Tibial artery (tissue), 4 donors: ENCODE data around the gene HSF2BP.

Experiments
- DNase-seq, 2 donors: peaks; one replicate each; pipeline ENCODE4 v3.0.0-alpha.2; 2019
- H3K27ac ChIP-seq, 2 donors: fragments of 200-600 bp; sonication (generic) in 1 of 2; 1 replicate in 1 of 2; 2 replicates in 1 of 2; pipeline ENCODE4 v1.5.1; 2018 to 2019; ENCODE audit warnings: mild to moderate bottlenecking in 1 of 2
- H3K27me3 ChIP-seq, 2 donors: fragments of 200-600 bp; sonication (generic) in 1 of 2; one replicate each; pipeline versions ENCODE4 v1.5.1 to v1.6.0; 2016 to 2019
- H3K36me3 ChIP-seq, 3 donors: fragments of 200-600 bp; sonication (generic) in 2 of 3; one replicate each; pipeline ENCODE4 v1.5.1; 2016 to 2019; ENCODE audit warnings: mild to moderate bottlenecking in 2 of 3
- H3K4me1 ChIP-seq, 4 donors: fragments of 200-600 bp; sonication (generic) in 2 of 4; 1 replicate in 3 of 4; 2 replicates in 1 of 4; pipeline ENCODE4 v1.5.1; 2016 to 2019
- H3K4me3 ChIP-seq, 2 donors: fragments of 200-600 bp; sonication (generic) in 1 of 2; 1 replicate in 1 of 2; 2 replicates in 1 of 2; pipeline ENCODE4 v1.5.1; 2018 to 2019; ENCODE audit warnings: mild to moderate bottlenecking in 2 of 2
- H3K9me3 ChIP-seq, 3 donors: fragments of 200-600 bp; sonication (generic) in 1 of 3; one replicate each; pipeline ENCODE4 v1.5.1; 2016 to 2019
- CTCF ChIP-seq, 2 experiments: fragments of 200-600 bp in 1 of 2; fragments of 450-650 bp in 1 of 2; IDR thresholded peaks; one replicate each; pipeline ENCODE4 v1.5.1; 2017 to 2019; ENCODE audit warnings: antibody characterized with exemption in 2 of 2, mild to moderate bottlenecking in 1 of 2, moderate library complexity in 1 of 2
- intact Hi-C: fragments of 100-400 bp; cut with DNase I; formaldehyde crosslinking; loops from one replicate; pipeline ENCODE4 v1.15.0; 2023; ENCODE audit warnings: low total_unique reads

HSF2BP gene

GRCh38 chr21:43588957-43589356 is 70.3 kb downstream of the HSF2BP start:
- Histone ChIP-seq H3K36me3 (no peaks in the 10 kb centered on the region), H3K27me3 (no peaks in the 10 kb centered on the region), H3K4me1 (peaks cover 0 to 27% (median 20%) of the 10 kb centered on the region in 4 donors), H3K9me3 (no peaks in the 10 kb centered on the region), H3K4me3 (no peak overlapping the region), H3K27ac (no peak overlapping the region)
- DNase-seq, result no peak
- intact Hi-C loops, result no loop called here
- no peak for TF ChIP-seq CTCF (IDR thresholded peaks at IDR 0.05)

GRCh38 chr21:43585924-43586413 is 73.3 kb downstream of the HSF2BP start:
- H3K4me3 ChIP-seq, result no peak overlapping the region
- DNase-seq, result peak; percentile 86

GRCh38 chr21:43585514-43585913 is 73.8 kb downstream of the HSF2BP start:
- no peak for TF ChIP-seq CTCF (IDR thresholded peaks at IDR 0.05)
- no peak overlapping the region for H3K4me3 ChIP-seq
- no peaks in the 10 kb centered on the region for H3K36me3 ChIP-seq
- no peaks in the 10 kb centered on the region for H3K27me3 ChIP-seq
- intact Hi-C loops, result no loop called here
- peak overlapping the region; percentile 75 to 80 for H3K27ac ChIP-seq
- no peaks in the 10 kb centered on the region for H3K9me3 ChIP-seq
- DNase-seq, result no peak
- peaks cover 0 to 27% (median 20%) of the 10 kb centered on the region in 4 donors for H3K4me1 ChIP-seq

More at GRCh38 chr21:43585924-43586413, 73.3 kb downstream of the HSF2BP start:
- H3K36me3 ChIP-seq, result no peaks in the 10 kb centered on the region
- no peaks in the 10 kb centered on the region for H3K9me3 ChIP-seq
- peak in 1 of 2 experiments; percentile 5 for TF ChIP-seq CTCF (IDR thresholded peaks at IDR 0.05)
- H3K27ac ChIP-seq, result peak overlapping the region; percentile 75 to 80
- peaks cover 0 to 27% (median 20%) of the 10 kb centered on the region in 4 donors for H3K4me1 ChIP-seq
- no peaks in the 10 kb centered on the region for H3K27me3 ChIP-seq
- intact Hi-C loops, result no loop called here

- no peaks in the 10 kb centered on the region for H3K9me3 ChIP-seq
- no peaks in the 10 kb centered on the region for H3K36me3 ChIP-seq
- H3K4me1 ChIP-seq, result peaks cover 0 to 18% (median 14%) of the 10 kb centered on the region in 4 donors
- no peak for DNase-seq
- TF ChIP-seq CTCF (IDR thresholded peaks at IDR 0.05), result no peak
- H3K27me3 ChIP-seq, result no peaks in the 10 kb centered on the region
- H3K27ac ChIP-seq, result no peak overlapping the region
- no peak overlapping the region for H3K4me3 ChIP-seq
- intact Hi-C loops, result no loop called here
Observed at GRCh38 chr21:43581453-43581852, 77.8 kb downstream of the HSF2BP start.

GRCh38 chr21:43578677-43579303 is 80.5 kb downstream of the HSF2BP start:
- H3K4me3 ChIP-seq, result no peak overlapping the region
- H3K9me3 ChIP-seq, result no peaks in the 10 kb centered on the region
- DNase-seq, result no peak
- H3K27me3 ChIP-seq, result no peaks in the 10 kb centered on the region
- intact Hi-C loops, result no loop called here
- H3K36me3 ChIP-seq, result no peaks in the 10 kb centered on the region
- TF ChIP-seq CTCF (IDR thresholded peaks at IDR 0.05), result no peak
- no peak overlapping the region for H3K27ac ChIP-seq
- peaks cover 0 to 18% (median 6%) of the 10 kb centered on the region in 4 donors for H3K4me1 ChIP-seq
